Thoracic aorta (tissue), 2 donors: ENCODE results near the gene EXD3. TPM values are rescaled to one million over a fixed set of nuclear protein-coding genes. Genes with fewer than 3 reads are reported as not detected.

Experiments
- ATAC-seq: fragments of 150-250 bp; one replicate; pipeline ENCODE4 v1.8.0; 2017; ENCODE audit warnings: low read depth; ENCODE audit not compliant: insufficient number of reproducible peaks, low FRiP score
- DNase-seq: peaks from one replicate; pipeline ENCODE4 v3.0.0-alpha.2; 2020; ENCODE audit warnings: low spot score
- H3K27ac ChIP-seq, 2 donors: fragments of 200-600 bp; sonication (generic); 1 replicate in 1 of 2; 2 replicates in 1 of 2; pipeline ENCODE4 v1.5.1; 2016; ENCODE audit warnings: mild to moderate bottlenecking in 2 of 2, moderate library complexity in 2 of 2
- H3K27me3 ChIP-seq: fragments of 200-600 bp; sonication (generic); replicated peaks from 2 replicates; pipeline ENCODE4 v1.6.0; 2016; ENCODE audit warnings: mild to moderate bottlenecking; ENCODE audit not compliant: insufficient read depth
- H3K36me3 ChIP-seq: fragments of 200-600 bp; sonication (generic); one replicate; pipeline ENCODE4 v1.5.1; 2016
- H3K4me1 ChIP-seq, 2 donors: fragments of 200-600 bp; sonication (generic); 1 replicate in 1 of 2; 2 replicates in 1 of 2; pipeline versions ENCODE4 v1.5.1 to v1.6.0; 2016; ENCODE audit warnings: low read depth in 2 of 2, mild to moderate bottlenecking in 1 of 2; ENCODE audit not compliant: control insufficient read depth in 1 of 2
- H3K4me3 ChIP-seq: fragments of 200-600 bp; sonication (generic); 2 replicates; pipeline ENCODE4 v1.5.1; 2016; ENCODE audit warnings: mild to moderate bottlenecking
- H3K9me3 ChIP-seq: fragments of 200-600 bp; sonication (generic); 2 replicates; pipeline ENCODE4 v1.5.1; 2016
- total RNA-seq, 2 donors: library from RNA; depleted of rRNA; stranded (reverse); fragments of >200 nt; gene quantifications; one replicate each; pipeline versions ENCODE4 v1.1.0 to v1.2.3, GENCODE V29; 2016
- TF ChIP-seq, protein P1 (sequence below): fragments of 200-600 bp; sonication (generic); IDR thresholded peaks from one replicate; pipeline ENCODE4 v1.5.1; 2019; ENCODE audit warnings: antibody characterized with exemption

Gene EXD3
- total RNA-seq, 2 donors from 2014 or later = 22.7 to 29.4 TPM

DNA sequence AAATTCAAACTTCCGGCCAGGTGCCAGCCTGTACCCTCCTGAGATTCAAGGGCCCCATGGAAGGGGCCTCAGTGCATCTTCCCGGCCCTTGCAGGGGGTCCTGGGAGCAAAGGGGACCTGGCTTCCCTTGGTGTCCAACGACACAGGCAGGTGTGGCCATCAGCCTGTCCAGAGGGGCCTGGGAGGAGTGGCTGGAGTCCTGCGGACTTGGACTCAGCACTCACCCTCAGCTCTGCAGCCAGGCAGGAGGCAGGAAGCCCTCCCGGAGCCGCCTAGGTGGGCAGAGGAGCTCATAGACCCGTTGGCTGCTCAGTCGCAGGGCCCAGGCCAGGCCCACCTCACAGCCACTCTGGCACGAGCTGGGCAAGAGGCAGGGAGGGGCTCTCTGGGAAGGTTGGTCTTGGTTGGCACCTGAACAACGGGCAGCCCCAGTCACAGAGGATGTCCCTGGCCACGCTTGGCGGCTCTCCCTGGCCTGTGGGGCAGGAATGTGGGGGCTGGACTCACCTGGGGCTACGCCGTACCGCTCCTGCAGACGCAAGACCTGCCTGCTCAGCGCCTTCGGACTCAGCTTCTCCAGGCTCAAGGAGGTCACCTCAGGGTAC lies 67.1 kb downstream of the EXD3 start:
- no peak overlapping the region for H3K4me3 ChIP-seq
- H3K27ac ChIP-seq = no peak overlapping the region
- H3K27me3 ChIP-seq = no peaks in the 10 kb centered on the region
- no peak for DNase-seq
- peaks cover 6% of the 10 kb centered on the region for H3K9me3 ChIP-seq
- no peak for ATAC-seq
- no peaks in the 10 kb centered on the region for H3K4me1 ChIP-seq
- TF ChIP-seq, protein P1, sequence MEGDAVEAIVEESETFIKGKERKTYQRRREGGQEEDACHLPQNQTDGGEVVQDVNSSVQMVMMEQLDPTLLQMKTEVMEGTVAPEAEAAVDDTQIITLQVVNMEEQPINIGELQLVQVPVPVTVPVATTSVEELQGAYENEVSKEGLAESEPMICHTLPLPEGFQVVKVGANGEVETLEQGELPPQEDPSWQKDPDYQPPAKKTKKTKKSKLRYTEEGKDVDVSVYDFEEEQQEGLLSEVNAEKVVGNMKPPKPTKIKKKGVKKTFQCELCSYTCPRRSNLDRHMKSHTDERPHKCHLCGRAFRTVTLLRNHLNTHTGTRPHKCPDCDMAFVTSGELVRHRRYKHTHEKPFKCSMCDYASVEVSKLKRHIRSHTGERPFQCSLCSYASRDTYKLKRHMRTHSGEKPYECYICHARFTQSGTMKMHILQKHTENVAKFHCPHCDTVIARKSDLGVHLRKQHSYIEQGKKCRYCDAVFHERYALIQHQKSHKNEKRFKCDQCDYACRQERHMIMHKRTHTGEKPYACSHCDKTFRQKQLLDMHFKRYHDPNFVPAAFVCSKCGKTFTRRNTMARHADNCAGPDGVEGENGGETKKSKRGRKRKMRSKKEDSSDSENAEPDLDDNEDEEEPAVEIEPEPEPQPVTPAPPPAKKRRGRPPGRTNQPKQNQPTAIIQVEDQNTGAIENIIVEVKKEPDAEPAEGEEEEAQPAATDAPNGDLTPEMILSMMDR = no peak
- H3K36me3 ChIP-seq = no peaks in the 10 kb centered on the region

DNA sequence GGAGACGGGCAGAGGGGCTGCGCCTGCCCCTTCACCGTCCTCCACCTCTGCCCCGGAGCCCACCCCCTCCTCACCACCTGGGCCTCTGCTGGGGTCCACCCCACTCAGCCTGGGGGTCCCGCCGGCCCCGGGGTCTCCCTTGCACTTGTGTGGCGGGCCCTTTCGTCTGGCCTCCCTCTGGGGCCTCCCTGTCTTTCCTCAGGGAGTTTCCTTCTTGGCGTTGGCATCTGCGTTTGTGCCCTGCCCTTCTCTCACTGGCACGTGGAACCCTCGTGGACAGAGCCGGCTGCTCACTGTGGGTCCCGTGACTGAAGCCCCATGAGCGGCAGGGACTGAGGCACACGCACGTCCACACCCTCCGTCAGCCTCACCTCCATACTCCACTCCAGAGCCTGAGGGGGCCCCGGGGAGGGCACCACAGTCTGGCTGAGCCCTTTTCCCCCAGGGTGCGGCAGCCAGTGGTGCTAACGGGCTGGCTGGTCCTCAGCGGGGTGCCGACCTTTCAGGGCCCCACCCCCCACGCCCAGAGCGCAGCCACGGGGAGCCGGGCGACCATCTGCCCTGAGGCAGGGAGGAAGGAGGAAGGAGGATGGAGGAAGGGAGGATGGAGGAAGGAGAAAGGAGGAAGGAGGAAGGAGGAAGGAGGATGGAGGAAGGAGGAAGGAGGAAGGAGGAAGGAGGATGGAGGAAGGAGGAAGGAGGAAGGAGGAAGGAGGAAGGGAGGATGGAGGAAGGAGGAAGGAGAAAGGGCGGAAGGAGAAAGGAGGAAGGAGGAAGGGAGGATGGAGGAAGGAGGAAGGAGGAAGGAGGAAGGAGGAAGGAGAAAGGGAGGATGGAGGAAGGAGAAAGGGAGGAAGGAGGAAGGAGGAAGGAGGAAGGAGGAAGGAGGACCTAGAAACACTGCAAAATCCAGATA lies 67.9 kb downstream of the EXD3 start:
- H3K4me3 ChIP-seq = no peak overlapping the region
- no peaks in the 10 kb centered on the region for H3K4me1 ChIP-seq
- H3K27me3 ChIP-seq = no peaks in the 10 kb centered on the region
- no peak for ATAC-seq
- H3K9me3 ChIP-seq = peaks cover 6% of the 10 kb centered on the region
- TF ChIP-seq, protein P1 = no peak
- no peak for DNase-seq
- H3K27ac ChIP-seq = no peak overlapping the region
- H3K36me3 ChIP-seq = no peaks in the 10 kb centered on the region

DNA sequence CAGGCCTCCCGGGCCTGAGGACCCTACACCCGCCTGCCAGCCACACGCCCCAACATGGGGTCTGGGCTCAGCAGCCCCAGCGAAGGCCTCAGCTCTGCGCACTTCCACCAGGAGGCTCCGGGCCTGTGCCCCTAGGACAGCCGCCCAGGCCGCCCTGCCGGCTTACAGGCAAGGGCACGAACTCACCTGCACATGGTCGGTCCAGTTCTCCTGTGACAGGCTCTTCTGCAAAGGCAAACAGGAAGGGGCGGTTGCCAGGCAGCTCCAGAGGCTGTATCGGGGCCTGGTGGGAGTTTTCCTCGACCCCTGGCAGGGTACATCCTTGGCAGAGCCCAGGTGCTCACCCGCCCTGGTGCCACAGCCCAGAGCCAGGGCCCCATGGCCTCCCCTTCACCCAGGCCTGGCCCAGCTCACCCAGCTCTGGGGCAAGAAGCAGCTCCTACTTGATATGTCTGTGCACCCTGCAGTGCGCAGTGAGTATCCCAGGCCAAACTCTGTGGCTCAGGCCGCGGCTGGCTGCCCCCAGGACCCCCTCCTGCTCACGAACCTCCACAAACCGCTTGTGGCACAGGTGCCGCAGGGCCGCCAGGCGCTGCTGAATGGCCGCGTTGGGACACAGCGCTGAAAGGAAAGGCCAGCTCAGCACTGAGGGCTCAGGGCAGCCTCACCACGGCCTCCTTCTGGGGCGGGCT lies 68.7 kb downstream of the EXD3 start:
- DNase-seq (no peak), ATAC-seq (no peak)
- H3K27me3 ChIP-seq = no peaks in the 10 kb centered on the region
- H3K9me3 ChIP-seq = peaks cover 6% of the 10 kb centered on the region
- no peak overlapping the region for H3K27ac ChIP-seq
- no peaks in the 10 kb centered on the region for H3K4me1 ChIP-seq
- H3K4me3 ChIP-seq = no peak overlapping the region
- H3K36me3 ChIP-seq = no peaks in the 10 kb centered on the region
- TF ChIP-seq, protein P1 = no peak

DNA sequence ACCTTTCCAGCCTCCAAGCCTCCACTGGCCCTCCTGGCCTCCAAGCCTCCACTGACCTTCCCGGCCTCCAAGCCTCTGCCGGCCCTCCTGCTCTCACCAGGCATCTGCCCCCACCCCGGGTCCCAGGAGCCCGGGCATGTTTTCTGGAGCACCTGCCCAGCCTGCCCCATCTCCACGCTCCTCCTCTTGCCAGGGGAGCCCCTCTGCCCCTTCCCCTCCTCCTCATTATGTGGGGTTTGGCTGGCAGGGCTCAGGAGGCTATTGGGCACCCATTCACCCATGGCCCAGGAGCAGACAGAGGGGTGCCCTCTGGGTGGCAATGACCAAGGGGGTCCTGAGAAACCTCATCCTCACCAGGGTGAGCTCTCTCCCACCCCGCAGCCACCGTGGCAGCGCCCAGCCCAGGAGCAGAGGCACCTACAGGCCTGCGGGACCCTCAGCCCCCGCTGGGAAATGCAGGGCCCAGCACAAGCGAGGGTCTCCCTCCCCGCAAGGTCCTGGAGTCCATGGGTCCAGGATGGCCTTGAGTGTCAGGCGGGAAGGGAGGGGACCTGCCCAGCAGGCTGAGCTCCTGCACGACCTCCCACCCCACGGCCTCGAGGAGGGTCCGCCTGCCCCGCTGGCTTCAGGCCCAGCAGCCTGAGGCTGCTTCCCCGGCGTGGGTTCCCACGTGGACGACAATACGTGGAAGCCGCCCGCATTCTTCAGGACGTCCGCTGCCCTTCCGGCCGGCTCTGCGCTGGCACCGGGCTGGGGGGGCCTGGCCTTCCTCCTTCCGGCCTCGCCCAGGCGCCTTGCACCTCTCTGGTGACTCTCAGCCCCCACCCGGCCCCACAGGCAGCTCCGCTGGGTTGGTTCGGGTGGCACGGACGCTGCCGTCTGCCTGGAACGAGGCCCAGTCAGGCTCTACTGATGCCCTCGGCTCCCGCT lies 69.5 kb downstream of the EXD3 start:
- no peak for DNase-seq
- H3K36me3 ChIP-seq = no peaks in the 10 kb centered on the region
- no peak overlapping the region for H3K4me3 ChIP-seq
- no peak overlapping the region for H3K27ac ChIP-seq
- TF ChIP-seq, protein P1 = no peak
- no peak for ATAC-seq
- peaks cover 6% of the 10 kb centered on the region for H3K9me3 ChIP-seq
- no peaks in the 10 kb centered on the region for H3K27me3 ChIP-seq
- H3K4me1 ChIP-seq = no peaks in the 10 kb centered on the region
